Stimulated activated CD8-positive, alpha-beta memory T cell treated with anti-CD3 and anti-CD28 coated beads, Interleukin-4, amount 100 ng/mL, for 48 hours (primary cell): Measurements from ENCODE around the gene CYYR1.

ENCODE experiments used
- DNase-seq: peaks from one replicate; pipeline ENCODE4 v3.0.0-alpha.2; 2020

CYYR1 gene

DNA sequence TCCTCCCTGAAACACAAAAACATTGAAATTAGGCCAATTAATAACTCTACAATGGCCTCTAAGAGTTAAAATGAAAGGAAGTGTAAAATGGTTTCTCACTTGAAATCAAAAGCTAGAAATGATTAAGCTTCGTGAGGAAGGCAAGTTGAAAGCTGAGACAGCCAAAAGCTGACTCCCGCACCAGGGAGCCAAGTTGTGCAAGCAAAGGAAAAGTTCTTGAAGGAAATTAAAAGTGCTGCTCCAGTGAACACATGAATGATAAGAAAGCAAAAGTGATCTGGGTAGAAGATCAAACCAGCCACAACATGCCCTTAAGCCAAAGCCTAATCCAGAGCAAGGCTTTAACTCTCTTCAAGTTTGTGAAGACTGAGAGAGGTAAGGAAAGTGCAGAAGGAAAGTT, 22.8 kb downstream of the CYYR1 start:
- no peak for DNase-seq

- DNase-seq = no peak
Measured at GRCh38 chr21:26546446-26547097, 26.5 kb downstream of the CYYR1 start.

- DNase-seq = no peak
Measured at GRCh38 chr21:26544201-26544775, 28.8 kb downstream of the CYYR1 start.

DNA sequence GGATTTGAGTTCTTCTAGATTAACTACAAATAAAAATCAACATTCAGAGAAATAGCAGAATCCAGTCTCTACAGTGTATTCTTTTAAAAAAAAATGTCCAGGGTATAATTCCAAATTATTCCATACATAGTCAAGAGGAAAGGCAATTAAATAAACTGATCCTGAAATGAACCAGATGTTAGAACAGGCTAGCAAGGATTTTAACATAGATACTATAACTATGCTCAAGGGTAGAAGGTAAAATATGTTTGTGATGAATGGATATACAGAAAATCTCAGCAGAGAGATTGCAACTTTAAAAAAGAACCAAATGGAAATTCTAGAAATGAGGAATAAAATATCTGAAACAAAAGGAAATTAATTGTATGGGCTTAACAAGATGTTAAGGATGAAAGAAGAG, 32.4 kb downstream of the CYYR1 start:
- DNase-seq = no peak

- DNase-seq = no peak
Measured at GRCh38 chr21:26539566-26539965, 33.5 kb downstream of the CYYR1 start.

DNA sequence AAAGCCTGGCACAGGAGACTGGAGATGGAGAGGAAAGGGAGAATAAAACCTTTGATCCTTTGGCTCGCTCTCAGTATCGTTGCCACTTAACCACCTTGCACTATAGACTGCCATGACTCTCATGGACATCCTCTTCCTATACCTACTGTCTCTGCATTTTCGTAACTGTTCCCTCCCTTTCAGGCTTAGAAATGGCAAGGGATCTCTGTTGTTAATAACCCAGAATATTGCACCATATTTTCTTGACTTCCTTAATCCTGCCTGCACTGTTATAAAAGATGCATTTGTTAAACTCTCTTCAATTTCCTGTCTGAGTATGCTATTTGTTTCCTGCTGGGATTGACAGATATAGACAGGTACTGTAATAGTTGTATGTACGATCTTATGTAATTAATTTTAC, 38.6 kb downstream of the CYYR1 start:
- DNase-seq = no peak

GRCh38 chr21:26532208-26532607, 40.9 kb downstream of the CYYR1 start:
- no peak for DNase-seq

- DNase-seq = no peak
Measured at GRCh38 chr21:26529526-26529925, 43.6 kb downstream of the CYYR1 start.

DNA sequence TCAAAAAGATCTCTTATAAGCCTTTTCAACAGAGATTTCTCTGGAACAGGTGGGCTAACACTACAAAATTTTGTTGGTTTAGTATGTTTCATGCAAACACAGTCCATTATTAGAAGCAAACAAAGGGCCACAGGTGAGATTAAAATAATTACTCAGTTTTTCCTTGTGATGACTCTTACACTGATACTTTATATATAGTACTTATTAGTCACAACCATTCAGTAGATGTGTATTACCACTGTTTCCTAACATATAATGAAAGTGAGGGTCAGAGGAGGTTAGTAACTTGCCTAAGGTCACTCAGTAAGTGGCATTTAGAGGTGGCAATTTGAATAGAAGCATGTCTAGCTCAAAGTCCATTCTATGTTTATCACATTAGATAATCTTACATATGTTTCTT, 44.2 kb downstream of the CYYR1 start:
- no peak for DNase-seq

- DNase-seq = no peak
Measured at GRCh38 chr21:26522704-26523103, 50.4 kb downstream of the CYYR1 start.

GRCh38 chr21:26519142-26519541, 53.9 kb downstream of the CYYR1 start:
- DNase-seq = no peak

GRCh38 chr21:26515257-26515656, 57.8 kb downstream of the CYYR1 start:
- DNase-seq = no peak

- no peak for DNase-seq
Measured at GRCh38 chr21:26513212-26513611, 59.9 kb downstream of the CYYR1 start.

DNA sequence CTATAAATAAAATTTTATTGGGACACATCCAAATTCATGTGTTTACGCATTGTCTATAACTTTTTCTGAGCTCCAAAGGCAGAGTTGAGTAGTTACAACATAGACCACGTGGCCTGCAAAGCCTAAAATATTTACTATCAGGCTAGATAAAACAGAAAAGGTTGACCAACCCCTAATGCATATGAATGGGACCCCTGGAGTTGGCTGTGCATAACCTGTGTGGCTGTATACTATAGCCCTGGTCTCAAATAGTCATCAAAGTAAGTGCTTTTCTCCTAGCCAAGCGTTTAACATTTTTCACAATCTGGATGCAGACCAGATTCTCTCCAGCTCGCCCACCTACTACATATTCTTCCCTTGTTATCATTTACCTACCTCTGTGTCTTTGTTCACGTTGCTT, 60.4 kb downstream of the CYYR1 start:
- no peak for DNase-seq

DNA sequence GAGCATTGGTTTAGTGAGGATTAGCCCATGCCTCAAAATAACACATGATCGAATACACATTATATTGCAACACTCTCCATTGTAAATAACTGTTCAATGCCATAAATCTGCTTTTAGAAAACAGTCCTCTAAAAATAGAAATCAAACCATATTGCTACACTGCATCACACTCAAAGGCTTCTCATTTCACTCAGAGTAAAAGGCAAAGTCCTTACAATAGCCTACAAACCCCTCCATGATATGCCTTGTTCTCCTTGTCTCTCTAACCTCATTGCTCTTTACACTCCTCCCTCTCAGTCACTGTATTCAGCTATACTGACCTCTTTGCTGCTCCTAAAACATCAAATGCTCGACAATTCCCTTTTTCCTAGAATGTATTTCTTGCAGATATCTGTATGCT, 64.2 kb downstream of the CYYR1 start:
- no peak for DNase-seq

DNA sequence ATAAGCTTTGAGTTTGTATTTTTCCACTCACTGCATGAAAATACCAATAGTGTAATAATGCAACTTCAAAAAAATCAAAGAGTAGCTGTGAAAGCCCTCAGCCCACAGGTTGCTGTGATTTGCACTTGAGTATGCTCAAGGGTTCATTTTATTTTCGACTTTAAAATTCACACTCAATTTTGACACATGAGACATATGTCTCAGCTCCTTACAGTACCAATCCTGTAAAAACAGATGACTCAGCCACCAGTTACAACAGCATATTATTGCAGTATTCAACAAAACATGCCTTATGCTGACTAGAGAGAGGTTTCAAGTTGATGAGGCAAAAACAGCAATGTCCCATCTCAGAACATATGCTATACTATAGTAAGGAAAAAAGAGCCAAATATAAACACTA, 66.1 kb downstream of the CYYR1 start:
- DNase-seq = no peak

DNA sequence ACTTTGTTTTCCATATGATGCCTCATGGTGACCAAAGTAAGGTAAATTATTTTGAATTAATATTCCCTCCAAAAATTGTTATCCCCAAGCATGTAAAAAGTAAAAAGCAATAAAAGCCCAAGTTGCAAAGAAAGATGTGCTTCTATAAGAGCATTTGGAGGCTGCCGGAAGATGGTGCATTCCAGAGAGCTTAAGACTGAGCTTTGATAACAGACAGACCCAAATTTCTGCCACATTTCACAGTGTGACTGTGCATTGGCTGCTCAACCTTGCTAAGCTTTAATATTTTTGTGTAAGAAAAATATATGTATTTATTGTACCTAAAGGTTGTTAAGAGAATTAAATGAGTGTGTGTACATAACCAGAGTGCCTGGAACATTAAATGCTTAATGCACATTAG, 67.9 kb downstream of the CYYR1 start:
- DNase-seq = no peak

DNA sequence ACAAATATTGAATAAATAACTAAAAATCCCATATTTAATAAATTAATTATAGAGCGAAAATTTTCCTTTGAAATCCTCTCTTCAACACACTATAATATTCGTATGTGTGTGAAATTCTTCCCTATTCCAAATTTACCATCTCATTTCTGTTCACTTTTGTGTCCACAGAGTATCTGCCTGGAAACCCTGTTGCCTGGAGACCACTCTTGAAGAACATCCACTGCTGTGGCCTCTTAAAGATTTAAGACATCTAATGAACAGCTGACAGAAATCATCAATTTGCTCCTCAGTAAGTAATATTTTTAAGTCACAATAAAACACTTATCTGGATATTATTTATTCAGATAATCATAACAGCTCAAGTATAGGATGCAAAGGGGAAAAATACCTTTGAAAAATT, 69.7 kb downstream of the CYYR1 start:
- DNase-seq = no peak

GRCh38 chr21:26501495-26502021, 71.5 kb downstream of the CYYR1 start:
- no peak for DNase-seq

DNA sequence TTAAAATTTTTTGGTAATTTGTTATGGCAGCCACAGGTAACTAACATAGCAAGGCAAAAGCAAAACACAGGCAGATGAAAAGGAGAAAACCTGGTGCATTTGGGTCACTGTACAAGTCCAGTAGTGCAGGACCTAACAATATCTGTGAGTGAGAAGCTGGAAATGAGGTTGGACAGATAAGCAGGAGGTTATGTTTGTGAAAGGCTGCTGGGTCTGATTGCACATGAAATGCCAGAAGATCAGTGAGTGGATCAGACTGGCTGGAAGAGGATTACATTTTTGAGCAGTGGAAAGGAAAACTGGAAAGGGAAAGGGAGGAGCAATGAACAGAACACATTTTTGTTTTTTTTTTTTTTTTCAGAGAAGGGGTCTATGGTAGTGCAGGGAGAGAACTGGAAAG, 73.6 kb downstream of the CYYR1 start:
- no peak for DNase-seq

- no peak for DNase-seq
Measured at GRCh38 chr21:26495283-26495849, 77.7 kb downstream of the CYYR1 start.

DNA sequence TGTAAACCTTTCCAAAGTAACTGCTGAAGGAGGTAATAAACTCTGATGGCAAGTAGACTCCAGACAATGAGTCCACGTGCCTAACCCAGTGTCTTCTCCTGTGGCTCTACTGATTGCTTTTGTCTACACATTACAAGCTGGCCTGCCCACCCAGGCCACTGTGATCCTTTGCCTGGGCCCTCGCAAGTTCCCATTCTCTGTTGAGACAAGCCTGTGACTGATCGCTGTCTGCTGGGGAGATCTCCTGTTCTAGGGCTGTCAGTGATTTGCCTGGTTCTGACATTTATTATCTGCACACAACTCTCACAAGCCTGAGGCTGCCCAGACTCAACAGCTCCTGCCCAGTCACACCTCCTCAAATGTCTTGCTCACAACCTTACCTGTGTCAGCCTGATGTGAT, 81.4 kb downstream of the CYYR1 start:
- no peak for DNase-seq

DNA sequence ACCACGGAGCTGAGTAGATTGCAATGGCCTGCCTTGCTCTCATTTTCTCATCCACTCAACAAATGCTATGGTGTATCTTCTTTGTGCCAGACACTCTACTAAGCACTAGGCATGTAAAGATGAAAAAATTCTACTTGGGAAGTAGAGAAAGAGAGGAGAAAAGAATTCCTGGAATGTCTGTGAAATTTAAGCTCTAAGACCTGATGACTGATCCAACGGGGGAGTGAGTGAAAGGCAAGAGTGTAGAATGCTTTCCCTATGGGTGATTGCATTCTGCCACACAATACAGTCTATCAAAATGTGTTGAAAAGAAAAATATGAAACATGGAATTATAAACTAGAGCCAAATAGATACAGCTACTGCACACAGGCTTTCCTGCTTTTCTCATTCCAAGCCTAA, 82.3 kb downstream of the CYYR1 start:
- DNase-seq = no peak

GRCh38 chr21:26489781-26490180, 83.3 kb downstream of the CYYR1 start:
- DNase-seq = no peak
